Activated naive CD4-positive, alpha-beta T cell treated with anti-CD3 and anti-CD28 coated beads for 36 hours (primary cell): ENCODE measurements around the gene DLEC1. TPM values are rescaled to one million over a fixed set of nuclear protein-coding genes. Genes with fewer than 3 reads are reported as not detected.
"Not testable (repeated sequence)": the region's sequence is repeated elsewhere in the genome, so short reads cannot be mapped to it uniquely, and the experiment has no call there.

Source experiments
- CTCF ChIA-PET: fragments of 350-600 bp; sonication (Branson Sonifier 250); formaldehyde crosslinking; loops from one replicate; lab custom pipeline; 2021; ENCODE audit warnings: antibody characterized with exemption; lab: Charles Lee
- DNase-seq: peaks from one replicate; pipeline ENCODE4 v3.0.0-alpha.2; 2020
- H3K27ac Mint-ChIP-seq: one replicate; pipeline ENCODE4 v1.8.0; 2021; ENCODE audit warnings: mild to moderate bottlenecking, mixed read lengths
- H3K27me3 Mint-ChIP-seq: one replicate; pipeline ENCODE4 v1.8.0; 2021; ENCODE audit warnings: low read depth, mixed read lengths
- H3K36me3 Mint-ChIP-seq: one replicate; pipeline ENCODE4 v1.8.0; 2021; ENCODE audit warnings: low read depth, mixed read lengths
- H3K4me1 Mint-ChIP-seq: one replicate; pipeline ENCODE4 v1.8.0; 2021; ENCODE audit warnings: low read depth, mixed read lengths
- H3K4me3 Mint-ChIP-seq: one replicate; pipeline ENCODE4 v1.8.0; 2021; ENCODE audit warnings: mild to moderate bottlenecking, moderate library complexity, mixed read lengths
- H3K9me3 Mint-ChIP-seq: one replicate; pipeline ENCODE4 v1.8.0; 2021; ENCODE audit warnings: mixed read lengths
- intact Hi-C: fragments of 100-400 bp; cut with micrococcal nuclease; formaldehyde crosslinking; loops from one replicate; pipeline ENCODE4 v1.15.1; 2023
- total RNA-seq, 2 experiments: library from RNA; stranded (reverse); gene quantifications; one replicate each; pipeline ENCODE4 v1.2.3, GENCODE V29; 2021

DLEC1 gene
- total RNA-seq, 2 experiments from 2014 or later: 0.17 to 0.19 TPM

GRCh38 chr3:38085311-38085942 lies 46.4 kb downstream of the DLEC1 start:
- CTCF ChIA-PET: interaction anchor here (1.1 kb wide), 1 partner anchor 212 kb away, joined by 3 read pairs; no protein-coding TSS in a partner anchor
- H3K4me3 Mint-ChIP-seq: no peak overlapping the region
- H3K4me1 Mint-ChIP-seq: no peaks in the 10 kb centered on the region
- peaks cover 4% of the 10 kb centered on the region for H3K36me3 Mint-ChIP-seq
- no peaks in the 10 kb centered on the region for H3K27me3 Mint-ChIP-seq
- H3K27ac Mint-ChIP-seq: no peak overlapping the region
- intact Hi-C loops: no loop called here
- peaks cover 7% of the 10 kb centered on the region for H3K9me3 Mint-ChIP-seq
- no peak for DNase-seq

DNA sequence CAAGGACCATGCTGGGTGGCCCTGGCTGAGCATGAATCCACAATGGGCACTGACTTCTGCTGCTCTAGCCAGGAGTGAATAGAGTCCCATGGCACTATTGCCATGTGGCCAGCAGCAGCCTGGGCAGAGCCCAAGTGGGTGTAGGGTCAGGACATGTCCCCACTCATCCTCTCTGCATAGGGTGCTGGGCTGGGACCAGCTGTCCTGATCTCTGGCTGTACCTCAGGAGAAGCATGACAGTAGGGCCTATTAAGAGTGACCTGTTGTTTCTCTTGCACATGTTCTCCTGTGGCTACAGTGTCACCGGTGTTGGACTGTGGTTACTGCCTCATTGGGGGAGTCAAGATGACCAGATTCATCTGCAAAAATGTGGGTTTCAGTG lies 46.9 kb downstream of the DLEC1 start:
- no peaks in the 10 kb centered on the region for H3K4me1 Mint-ChIP-seq
- peaks cover 7% of the 10 kb centered on the region for H3K9me3 Mint-ChIP-seq
- H3K36me3 Mint-ChIP-seq: peaks cover 4% of the 10 kb centered on the region
- no peaks in the 10 kb centered on the region for H3K27me3 Mint-ChIP-seq
- no peak for DNase-seq
- CTCF ChIA-PET: no interaction called here
- no peak overlapping the region for H3K27ac Mint-ChIP-seq
- intact Hi-C loops: no loop called here
- no peak overlapping the region for H3K4me3 Mint-ChIP-seq

GRCh38 chr3:38086496-38086895 lies 47.5 kb downstream of the DLEC1 start:
- H3K27ac Mint-ChIP-seq: no peak overlapping the region
- H3K36me3 Mint-ChIP-seq: peaks cover 4% of the 10 kb centered on the region
- no peak for DNase-seq
- CTCF ChIA-PET: no interaction called here
- H3K9me3 Mint-ChIP-seq: peaks cover 7% of the 10 kb centered on the region
- H3K4me3 Mint-ChIP-seq: no peak overlapping the region
- intact Hi-C loops: no loop called here
- no peaks in the 10 kb centered on the region for H3K4me1 Mint-ChIP-seq
- H3K27me3 Mint-ChIP-seq: no peaks in the 10 kb centered on the region

- H3K36me3 Mint-ChIP-seq, H3K4me3 Mint-ChIP-seq, H3K27me3 Mint-ChIP-seq, H3K4me1 Mint-ChIP-seq, DNase-seq, CTCF ChIA-PET, H3K27ac Mint-ChIP-seq, H3K9me3 Mint-ChIP-seq, intact Hi-C loops: not testable (repeated sequence)
Observed at GRCh38 chr3:38087278-38087677, 48.3 kb downstream of the DLEC1 start.

GRCh38 chr3:38088126-38089078 lies 49.4 kb downstream of the DLEC1 start:
- CTCF ChIA-PET: no interaction called here
- no peak for DNase-seq
- Mint-ChIP-seq H3K27ac (no peak overlapping the region), H3K4me1 (no peaks in the 10 kb centered on the region), H3K9me3 (peaks cover 7% of the 10 kb centered on the region), H3K36me3 (peaks cover 4% of the 10 kb centered on the region), H3K27me3 (no peaks in the 10 kb centered on the region), H3K4me3 (no peak overlapping the region)
- intact Hi-C loops: no loop called here

- intact Hi-C loops: no loop called here
- Mint-ChIP-seq H3K4me1 (no peaks in the 10 kb centered on the region), H3K27me3 (no peaks in the 10 kb centered on the region), H3K9me3 (peaks cover 2% of the 10 kb centered on the region), H3K27ac (no peak overlapping the region), H3K4me3 (no peak overlapping the region), H3K36me3 (peaks cover 2% of the 10 kb centered on the region)
- no peak for DNase-seq
- CTCF ChIA-PET: no interaction called here
Observed at GRCh38 chr3:38089163-38089562, 50.2 kb downstream of the DLEC1 start.

DNA sequence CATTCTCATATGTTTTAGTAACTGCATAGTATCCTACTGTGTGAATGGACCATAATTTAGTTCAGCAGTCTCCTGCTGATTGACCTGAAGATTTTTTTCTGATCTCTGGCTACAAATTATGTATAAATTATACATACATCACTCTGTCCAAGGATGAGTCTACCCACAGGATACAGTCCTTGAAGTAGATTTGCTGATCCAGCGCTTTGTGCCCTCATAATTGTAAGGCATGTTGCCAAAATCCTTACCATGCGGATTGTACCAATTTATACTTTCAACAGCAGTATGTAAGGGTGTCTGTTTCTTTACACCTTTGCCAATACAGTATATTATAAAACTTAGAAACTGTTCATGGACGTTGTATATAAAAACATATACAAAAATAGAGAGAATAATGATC lies 51.4 kb downstream of the DLEC1 start:
- CTCF ChIA-PET: no interaction called here
- Mint-ChIP-seq H3K9me3 (no peaks in the 10 kb centered on the region), H3K4me1 (no peaks in the 10 kb centered on the region), H3K36me3 (no peaks in the 10 kb centered on the region), H3K4me3 (no peak overlapping the region), H3K27me3 (no peaks in the 10 kb centered on the region), H3K27ac (no peak overlapping the region)
- intact Hi-C loops: no loop called here
- no peak for DNase-seq

DNA sequence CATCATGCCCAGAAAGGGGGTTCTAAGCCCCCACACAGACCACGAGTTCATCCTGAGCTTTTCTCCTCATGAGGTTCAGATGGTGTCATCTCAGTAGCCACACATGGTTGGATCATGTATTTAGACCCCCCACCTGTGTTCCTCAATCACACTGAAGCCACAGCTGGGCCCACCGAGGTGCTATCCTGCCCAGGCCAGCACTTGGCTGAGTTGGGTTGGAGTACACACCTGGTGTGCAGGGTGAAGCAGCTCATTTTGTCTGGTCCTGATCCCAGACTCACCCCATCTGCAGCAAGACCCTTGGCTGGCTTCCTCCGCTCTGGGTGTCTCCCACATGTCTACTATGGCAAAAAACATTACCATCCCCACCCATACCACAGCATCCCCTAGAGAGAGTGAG lies 56.0 kb downstream of the DLEC1 start:
- Mint-ChIP-seq H3K27ac (no peak overlapping the region), H3K36me3 (no peaks in the 10 kb centered on the region), H3K4me1 (no peaks in the 10 kb centered on the region), H3K27me3 (no peaks in the 10 kb centered on the region), H3K9me3 (no peaks in the 10 kb centered on the region), H3K4me3 (no peak overlapping the region)
- DNase-seq: no peak
- intact Hi-C loops: no loop called here
- CTCF ChIA-PET: interaction anchor here (1.7 kb wide), 1 partner anchor 23 kb away, joined by 6 read pairs; no protein-coding TSS in a partner anchor

DNA sequence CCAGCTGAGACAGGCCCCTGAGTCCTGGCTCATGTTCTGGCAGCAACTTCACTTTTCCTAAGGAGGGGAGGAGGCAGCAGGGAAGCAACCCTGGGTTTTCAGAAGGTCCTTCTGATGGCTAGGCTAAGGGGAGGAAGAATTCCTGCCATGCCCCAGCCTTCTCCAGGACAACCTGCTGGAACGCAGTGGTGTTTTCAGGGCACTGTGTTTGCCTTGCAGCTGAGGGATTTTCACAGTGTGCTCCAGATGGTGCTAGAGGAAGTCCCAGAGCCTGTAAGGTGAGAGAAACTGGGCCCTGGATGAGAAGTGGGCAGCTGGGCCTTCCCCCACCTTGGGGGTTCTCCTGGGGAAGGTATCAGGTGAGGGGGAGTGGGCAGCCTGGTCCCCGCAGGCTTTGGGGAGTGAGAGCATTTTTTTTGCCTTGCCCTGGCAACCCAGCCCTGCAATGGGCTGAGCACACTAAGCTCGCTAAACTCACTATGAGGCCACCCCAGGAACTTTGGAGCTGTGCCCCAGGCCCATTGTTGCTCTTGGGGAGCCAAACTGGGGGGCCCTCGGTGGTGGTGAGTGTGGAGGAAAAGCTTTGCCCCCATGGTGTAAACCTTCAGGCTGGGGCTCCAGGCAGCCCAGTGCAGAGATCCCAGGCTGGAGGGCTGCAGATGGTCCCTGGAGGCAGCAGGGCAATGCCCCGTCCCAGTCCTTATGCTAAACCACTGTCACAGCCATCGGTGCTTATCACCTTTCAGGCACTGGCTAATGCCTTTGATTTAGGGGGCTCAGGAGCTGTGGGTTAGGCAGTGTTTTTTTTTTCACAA lies 56.9 kb downstream of the DLEC1 start:
- H3K36me3 Mint-ChIP-seq: no peaks in the 10 kb centered on the region
- no peaks in the 10 kb centered on the region for H3K4me1 Mint-ChIP-seq
- no peaks in the 10 kb centered on the region for H3K27me3 Mint-ChIP-seq
- no peak overlapping the region for H3K27ac Mint-ChIP-seq
- no peak overlapping the region for H3K4me3 Mint-ChIP-seq
- intact Hi-C loops: no loop called here
- no peak for DNase-seq
- CTCF ChIA-PET: no interaction called here
- H3K9me3 Mint-ChIP-seq: no peaks in the 10 kb centered on the region

GRCh38 chr3:38097446-38098375 lies 58.7 kb downstream of the DLEC1 start:
- no peak overlapping the region for H3K4me3 Mint-ChIP-seq
- H3K27ac Mint-ChIP-seq: no peak overlapping the region
- no peaks in the 10 kb centered on the region for H3K4me1 Mint-ChIP-seq
- no peaks in the 10 kb centered on the region for H3K27me3 Mint-ChIP-seq
- no peaks in the 10 kb centered on the region for H3K9me3 Mint-ChIP-seq
- H3K36me3 Mint-ChIP-seq: no peaks in the 10 kb centered on the region
- CTCF ChIA-PET: no interaction called here
- intact Hi-C loops: no loop called here
- no peak for DNase-seq

GRCh38 chr3:38098376-38098723 lies 59.3 kb downstream of the DLEC1 start:
- Mint-ChIP-seq H3K36me3 (no peaks in the 10 kb centered on the region), H3K27me3 (no peaks in the 10 kb centered on the region), H3K4me3 (no peak overlapping the region), H3K4me1 (no peaks in the 10 kb centered on the region), H3K27ac (no peak overlapping the region), H3K9me3 (no peaks in the 10 kb centered on the region)
- intact Hi-C loops: no loop called here
- CTCF ChIA-PET: no interaction called here
- no peak for DNase-seq
